A549 (cell line): ENCODE data around the gene MEF2B.

Experiments
- MAX ChIP-seq: IDR thresholded peaks from 2 replicates; pipeline ENCODE4 v1.6.1; 2012
- MYC ChIP-seq: IDR thresholded peaks from 2 replicates; pipeline ENCODE4 v1.6.1; 2012; ENCODE audit warnings: mild to moderate bottlenecking, inconsistent platforms, low read length, improper control_type of control experiment, borderline replicate concordance
- RAD21 ChIP-seq, 2 experiments: fragments of >200 bp in 1 of 2; sonication (Bioruptor Twin) in 1 of 2; formaldehyde crosslinking in 1 of 2; IDR thresholded peaks in 1 of 2; conservative IDR thresholded peaks in 1 of 2; 2 replicates in 1 of 2; 3 replicates in 1 of 2; pipeline ENCODE4 v1.6.1; 2012 to 2018; ENCODE audit warnings: inconsistent platforms in 1 of 2
- RCOR1 ChIP-seq: fragments of 150-350 bp; IDR thresholded peaks from 2 replicates; pipeline ENCODE4 v1.6.1; 2014; ENCODE audit warnings: antibody characterized with exemption, low read length, low read depth
- TF ChIP-seq, protein P1 (sequence below): fragments of >200 bp; sonication (Bioruptor Twin); formaldehyde crosslinking; IDR thresholded peaks from 3 replicates; pipeline ENCODE4 v1.5.1; 2016

DNA sequence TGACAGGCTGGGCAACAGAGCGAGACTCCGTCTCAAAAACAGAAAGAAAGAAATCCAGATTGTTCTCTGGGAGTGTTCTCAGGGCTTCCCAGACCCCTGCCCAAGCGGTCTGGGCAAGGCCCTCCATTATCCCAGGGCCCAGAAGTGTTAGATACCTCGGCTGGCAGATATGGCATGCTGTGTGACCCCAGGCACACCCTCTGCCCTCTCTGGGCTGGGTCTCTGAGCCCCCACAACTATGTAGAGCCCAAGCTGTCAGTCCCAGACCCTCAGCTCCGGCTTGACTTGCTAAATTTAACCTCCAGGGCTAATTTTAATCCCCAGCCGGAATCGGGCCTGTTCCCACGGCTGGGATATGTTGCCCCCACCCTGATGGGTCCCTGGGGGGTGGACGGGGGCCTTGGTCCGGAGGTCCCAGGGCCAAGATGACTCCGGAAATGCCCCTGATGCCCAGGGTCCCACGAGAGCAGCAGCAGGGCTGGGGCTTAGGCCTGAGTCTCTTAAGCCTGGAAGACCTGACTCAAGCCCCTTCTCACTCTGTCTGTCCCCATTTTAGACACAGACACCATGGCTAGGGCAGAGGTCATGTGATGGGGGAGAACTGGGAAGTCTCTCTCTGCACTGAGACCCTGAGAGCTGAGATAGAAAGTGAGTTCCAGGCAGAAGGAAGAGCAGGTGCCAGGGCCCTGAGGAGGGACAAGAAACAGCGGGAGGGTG lies 17.2 kb downstream of the MEF2B start:
- TF ChIP-seq RAD21 (conservative IDR thresholded peaks at IDR 0.05 in 1 of 2, IDR thresholded peaks at IDR 0.05 in 1 of 2) (no peak), MYC (no peak), RCOR1 (no peak), MAX (no peak)
- TF ChIP-seq, protein P1, sequence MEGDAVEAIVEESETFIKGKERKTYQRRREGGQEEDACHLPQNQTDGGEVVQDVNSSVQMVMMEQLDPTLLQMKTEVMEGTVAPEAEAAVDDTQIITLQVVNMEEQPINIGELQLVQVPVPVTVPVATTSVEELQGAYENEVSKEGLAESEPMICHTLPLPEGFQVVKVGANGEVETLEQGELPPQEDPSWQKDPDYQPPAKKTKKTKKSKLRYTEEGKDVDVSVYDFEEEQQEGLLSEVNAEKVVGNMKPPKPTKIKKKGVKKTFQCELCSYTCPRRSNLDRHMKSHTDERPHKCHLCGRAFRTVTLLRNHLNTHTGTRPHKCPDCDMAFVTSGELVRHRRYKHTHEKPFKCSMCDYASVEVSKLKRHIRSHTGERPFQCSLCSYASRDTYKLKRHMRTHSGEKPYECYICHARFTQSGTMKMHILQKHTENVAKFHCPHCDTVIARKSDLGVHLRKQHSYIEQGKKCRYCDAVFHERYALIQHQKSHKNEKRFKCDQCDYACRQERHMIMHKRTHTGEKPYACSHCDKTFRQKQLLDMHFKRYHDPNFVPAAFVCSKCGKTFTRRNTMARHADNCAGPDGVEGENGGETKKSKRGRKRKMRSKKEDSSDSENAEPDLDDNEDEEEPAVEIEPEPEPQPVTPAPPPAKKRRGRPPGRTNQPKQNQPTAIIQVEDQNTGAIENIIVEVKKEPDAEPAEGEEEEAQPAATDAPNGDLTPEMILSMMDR: no peak
